RKO (cell line): ENCODE results near the gene COL4A2.
"Not testable (repeated sequence)": the region's sequence is repeated elsewhere in the genome, so short reads cannot be mapped to it uniquely, and the experiment has no call there.

ENCODE experiments used
- DNase-seq: peaks from one replicate; pipeline ENCODE4 v3.0.0-alpha.2; 2016; ENCODE audit warnings: low spot score

The COL4A2 gene

DNA sequence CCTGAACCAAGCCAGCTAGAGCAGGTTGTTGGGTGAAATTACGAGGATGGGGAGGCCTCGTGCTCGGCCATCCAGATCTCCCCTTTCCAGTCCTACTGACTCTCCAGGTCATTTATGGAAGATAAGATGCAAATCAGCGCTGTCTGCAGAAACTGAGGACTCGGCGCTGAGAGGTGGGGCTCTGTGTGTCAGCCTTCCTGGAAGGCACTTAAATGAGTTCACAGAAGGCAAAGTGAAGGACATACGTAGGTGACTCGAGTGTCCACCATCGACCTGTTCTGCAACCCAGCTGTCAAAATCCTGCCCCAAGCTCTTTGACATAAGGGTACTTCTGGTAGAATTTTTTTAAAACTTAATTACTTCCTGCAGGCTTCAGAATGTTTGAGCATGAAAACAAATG lies 168.0 kb downstream of the COL4A2 start:
- no peak for DNase-seq

- no peak for DNase-seq
Observed at GRCh38 chr13:110475550-110476219, 168.6 kb downstream of the COL4A2 start.

- no peak for DNase-seq
Observed at GRCh38 chr13:110476220-110476617, 169.1 kb downstream of the COL4A2 start.

- no peak for DNase-seq
Observed at GRCh38 chr13:110477706-110478245, 170.7 kb downstream of the COL4A2 start.

DNA sequence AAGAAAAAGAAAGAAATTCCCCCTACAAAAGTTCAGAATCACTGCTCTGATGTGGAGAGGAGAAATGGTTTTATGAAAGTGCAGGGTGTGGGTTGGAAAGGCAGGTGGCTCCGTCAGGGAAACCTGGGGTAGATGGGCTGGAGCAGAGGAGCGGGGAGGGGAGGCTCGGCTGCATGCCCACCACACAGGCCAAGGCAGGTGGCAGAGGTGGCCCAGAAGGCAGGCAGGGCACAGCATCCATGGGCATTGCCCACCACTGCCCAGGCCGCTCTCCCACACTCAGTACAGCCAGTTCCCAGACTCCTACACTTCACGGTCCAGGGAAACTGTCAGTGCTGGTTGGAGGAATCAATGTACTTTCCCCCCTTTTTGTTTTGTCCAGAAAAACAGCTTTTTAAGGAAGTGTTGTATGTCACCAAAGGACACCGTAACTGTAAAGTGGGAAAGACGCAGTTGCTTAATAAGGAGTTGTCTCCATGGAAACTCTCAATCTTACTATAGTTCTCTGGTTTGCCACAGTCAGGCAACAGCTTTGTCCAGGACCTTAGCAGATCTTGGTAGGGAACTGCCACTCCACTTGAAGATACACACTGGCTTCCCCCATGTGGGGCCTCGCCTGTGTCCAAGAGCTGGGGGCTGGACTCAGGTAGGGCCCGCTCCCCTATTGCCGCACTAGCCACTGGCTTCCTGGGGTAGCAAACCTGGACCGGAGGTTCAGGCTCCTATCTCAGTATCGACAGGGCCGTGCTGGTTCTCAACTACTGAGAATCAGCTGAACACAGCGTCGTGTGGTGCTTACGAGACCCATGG lies 171.5 kb downstream of the COL4A2 start:
- no peak for DNase-seq

DNA sequence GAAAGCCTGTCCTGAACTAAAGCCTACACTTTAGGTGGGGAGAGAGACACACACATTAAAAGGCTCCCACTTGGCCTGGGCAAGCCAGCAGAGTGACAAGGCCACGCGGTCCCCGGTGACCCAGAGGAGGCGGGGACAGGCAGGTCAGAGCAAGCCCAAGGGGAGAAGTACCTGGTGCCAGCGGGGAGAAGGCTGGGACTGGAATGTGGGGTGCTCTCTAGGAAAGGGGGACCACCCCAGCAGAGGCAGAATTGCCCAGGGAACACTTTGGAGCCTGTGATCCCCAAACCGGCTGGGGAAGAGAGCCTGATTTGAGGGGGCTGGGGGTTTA lies 172.1 kb downstream of the COL4A2 start:
- DNase-seq: no peak

- no peak for DNase-seq
Observed at GRCh38 chr13:110479648-110480047, 172.6 kb downstream of the COL4A2 start.

GRCh38 chr13:110480161-110480560 lies 173.1 kb downstream of the COL4A2 start:
- no peak for DNase-seq

DNA sequence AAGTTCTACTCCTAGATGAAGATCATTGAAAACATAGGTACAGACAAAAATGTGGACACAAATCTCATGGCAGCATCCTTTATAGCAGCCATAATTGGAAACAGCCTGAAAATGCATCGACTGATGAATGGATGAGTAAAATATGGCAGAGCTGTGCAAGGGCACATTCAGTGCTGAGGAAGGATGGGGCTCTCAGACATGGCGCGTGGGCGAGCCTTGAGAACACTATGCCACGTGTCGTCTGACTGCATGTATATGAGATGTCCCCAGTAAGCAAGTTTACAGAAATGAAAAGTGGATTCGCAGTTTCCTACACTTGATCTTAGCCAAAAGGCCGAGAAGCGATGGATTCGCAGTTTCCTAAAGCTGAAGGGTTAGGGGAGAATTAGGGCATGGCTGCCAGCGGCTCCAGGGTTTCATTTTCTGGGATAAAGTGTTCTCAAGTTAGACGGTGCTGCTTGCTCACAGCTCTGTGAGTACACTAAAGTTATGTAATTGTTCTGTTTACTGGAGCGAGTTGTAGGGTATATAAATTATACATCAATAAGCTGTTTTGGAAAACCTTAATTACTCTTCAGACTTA lies 176.4 kb downstream of the COL4A2 start:
- DNase-seq: no peak

- DNase-seq: no peak
Observed at GRCh38 chr13:110484290-110485048, 177.4 kb downstream of the COL4A2 start.

DNA sequence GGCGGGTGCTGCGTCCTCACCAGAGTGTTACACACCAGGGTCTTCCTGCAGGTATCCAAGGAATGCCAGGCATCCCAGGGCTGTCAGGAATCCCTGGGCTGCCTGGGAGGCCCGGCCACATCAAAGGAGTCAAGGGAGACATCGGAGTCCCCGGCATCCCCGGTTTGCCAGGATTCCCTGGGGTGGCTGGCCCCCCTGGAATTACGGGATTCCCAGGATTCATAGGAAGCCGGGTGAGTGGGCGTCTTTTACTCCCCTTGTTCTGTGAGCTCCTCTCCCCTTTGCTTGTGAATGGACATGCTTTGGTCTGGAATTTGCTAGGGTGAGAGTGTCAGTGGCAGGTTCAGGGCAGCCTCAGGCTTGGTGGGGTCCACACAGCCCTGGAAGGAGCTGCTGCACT lies 178.5 kb downstream of the COL4A2 start:
- DNase-seq: no peak

DNA sequence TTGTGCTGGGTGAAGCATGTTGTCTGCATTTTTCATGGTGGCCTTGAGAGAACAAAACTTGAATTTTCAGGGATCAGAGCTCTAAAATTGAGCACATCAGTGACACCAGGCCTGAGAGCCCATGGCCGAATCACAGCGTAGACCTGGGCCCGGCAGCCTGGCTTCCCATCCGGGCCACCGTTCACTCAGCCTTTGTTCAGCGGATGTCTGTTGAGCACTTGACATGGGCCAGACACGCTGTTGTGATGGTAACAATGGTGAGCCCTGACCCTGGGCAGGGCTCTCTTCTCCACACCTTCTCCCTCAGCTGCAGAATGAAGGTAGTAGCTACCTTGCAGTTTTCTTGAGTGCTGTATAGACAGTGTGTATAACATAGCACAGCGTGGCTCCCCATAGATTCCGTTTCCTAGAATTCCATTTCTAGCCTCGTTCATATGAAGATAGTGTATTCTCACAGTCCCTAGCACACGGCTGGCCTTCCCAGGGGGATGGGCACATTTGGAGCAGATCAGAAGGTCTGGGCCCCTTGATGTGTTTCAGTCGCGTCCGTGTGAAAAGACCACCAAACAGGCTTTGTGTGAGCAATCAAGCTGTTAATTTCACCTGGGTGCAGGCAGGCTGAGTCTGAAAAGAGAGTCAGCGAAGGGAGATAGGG lies 179.1 kb downstream of the COL4A2 start:
- DNase-seq: no peak

DNA sequence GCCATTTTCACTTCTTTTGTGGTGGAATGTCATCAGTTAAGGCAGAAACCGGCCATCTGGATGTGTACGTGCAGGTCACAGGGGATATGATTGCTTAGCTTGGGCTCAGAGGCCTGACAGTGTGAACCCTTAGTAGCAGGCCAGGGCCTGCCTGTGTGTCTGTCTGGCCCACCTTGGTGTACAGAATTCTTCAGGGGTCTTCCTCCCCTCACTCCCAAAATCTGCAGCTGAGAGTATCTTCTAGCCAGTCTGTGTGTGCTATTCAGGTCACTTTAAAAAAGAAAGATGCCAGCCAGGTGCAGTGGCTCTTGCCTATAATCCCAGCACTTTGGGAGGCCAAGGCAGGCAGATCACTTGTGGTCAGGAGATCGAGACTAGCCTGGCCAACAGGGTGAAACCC lies 179.8 kb downstream of the COL4A2 start:
- DNase-seq: not testable (repeated sequence)

GRCh38 chr13:110490009-110490770 lies 183.1 kb downstream of the COL4A2 start:
- no peak for DNase-seq

GRCh38 chr13:110491869-110492678 lies 185.0 kb downstream of the COL4A2 start:
- DNase-seq: no peak

DNA sequence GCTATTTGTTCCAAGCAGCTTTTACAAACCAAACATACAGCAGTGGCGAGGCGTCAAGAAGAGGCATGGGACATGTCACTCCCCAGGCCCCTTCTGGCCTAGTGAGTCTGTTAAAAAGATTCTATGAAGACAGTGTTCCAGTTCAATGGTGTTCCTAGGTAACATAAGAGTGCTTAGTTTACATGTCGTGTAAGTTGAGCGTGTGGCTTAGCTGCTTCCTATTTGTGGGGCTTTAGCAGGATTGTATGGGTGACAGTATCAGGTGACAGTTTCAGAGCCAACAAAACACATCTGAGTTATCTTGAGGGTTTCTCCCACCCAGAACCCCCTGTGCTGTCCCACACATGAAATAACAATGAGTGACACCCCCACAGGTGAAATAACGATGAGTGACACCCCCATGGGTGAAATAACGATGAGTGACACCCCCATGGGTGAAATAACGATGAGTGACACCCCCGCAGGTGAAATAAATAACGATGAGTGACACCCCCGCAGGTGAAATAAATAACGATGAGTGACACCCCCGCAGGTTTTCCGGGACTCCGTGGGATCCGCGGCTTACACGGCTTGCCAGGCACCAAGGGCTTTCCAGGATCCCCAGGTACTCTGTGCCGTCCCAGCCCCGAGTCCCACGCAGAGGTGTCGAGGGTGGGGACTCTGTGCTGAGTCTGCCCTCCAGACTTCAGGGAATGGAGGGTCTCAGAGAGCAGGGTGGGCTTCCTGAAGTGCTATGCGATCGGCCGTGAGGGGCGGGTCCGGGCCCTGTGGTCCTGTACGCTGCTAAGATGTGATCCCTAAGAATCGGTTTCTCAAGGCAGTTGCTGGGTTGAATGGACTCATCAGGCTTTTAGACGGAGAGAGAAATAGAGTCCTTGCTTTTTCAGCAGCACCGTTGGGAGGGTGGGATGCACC lies 185.9 kb downstream of the COL4A2 start:
- DNase-seq: no peak

DNA sequence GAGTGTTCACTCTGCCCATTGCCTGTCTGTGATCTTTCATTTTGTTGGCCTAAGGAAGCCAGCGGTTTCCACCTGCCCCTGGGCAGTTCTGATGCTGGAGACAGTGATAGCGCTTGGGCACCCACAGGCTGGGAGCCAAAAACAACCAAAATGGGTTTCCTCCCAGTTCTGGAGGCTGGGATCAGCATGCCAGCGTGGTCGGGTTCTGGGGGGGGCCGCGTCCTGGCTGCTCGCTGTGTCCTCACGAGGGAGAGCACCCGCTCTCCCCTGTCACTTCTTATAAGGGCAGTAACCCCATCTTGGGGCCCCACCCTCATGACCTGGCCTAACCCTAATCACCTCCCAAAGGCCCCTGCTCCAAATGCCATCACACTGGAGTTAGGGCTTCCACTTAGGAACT lies 186.5 kb downstream of the COL4A2 start:
- DNase-seq: no peak

DNA sequence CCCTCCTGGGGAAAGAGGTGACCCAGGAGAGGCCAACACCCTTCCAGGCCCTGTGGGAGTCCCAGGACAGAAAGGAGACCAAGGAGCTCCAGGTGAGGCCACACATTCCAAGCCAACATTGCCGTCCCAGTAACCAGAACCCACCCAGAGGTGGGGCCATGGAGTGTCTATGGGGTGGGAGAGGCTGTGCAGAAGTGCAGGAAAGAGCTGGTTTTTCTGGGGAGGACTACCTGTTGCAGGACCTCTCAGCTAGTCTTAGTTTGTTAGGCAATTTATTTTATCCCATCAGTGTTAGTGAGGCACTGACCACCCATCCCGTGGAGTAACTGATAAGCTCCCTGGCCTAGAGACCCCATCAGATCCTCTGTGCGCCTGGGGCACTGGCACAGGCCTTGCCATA lies 188.3 kb downstream of the COL4A2 start:
- DNase-seq: no peak

GRCh38 chr13:110495881-110496280 lies 188.8 kb downstream of the COL4A2 start:
- DNase-seq: no peak
